ENCODE data around the gene MEGF9. TPM values are rescaled to one million over a fixed set of nuclear protein-coding genes. Genes with fewer than 3 reads are reported as not detected.

The MEGF9 gene
- total and polyA plus RNA-seq, 2 donors (not counting 1 experiment from before 2014, with no cell fraction given): 3.5 to 11.3 TPM

GRCh38 chr9:120611690-120612068, 102.6 kb downstream of the MEGF9 start:
- H3K4me3 ChIP-seq (ENCODE audit: control extremely low read depth in 1 of 5, extremely low read depth in 1 of 5, insufficient read depth in 1 of 5, low read depth in 2 of 5, low read length in 4 of 5): no peak overlapping the region
- Mint-ChIP-seq H3K9me3 (ENCODE audit: insufficient read depth) (no peaks in the 10 kb centered on the region), H3K4me3 (no peak overlapping the region), H3K27ac (no peak overlapping the region), H3K27me3 (no peaks in the 10 kb centered on the region), H3K4me1 (no peaks in the 10 kb centered on the region)
- no peak overlapping the region for H3K4me2 ChIP-seq (replicated peaks; ENCODE audit: low read depth, low read length, poor library complexity, severe bottlenecking)
- H3K79me2 ChIP-seq (ENCODE audit: control insufficient read depth, insufficient read depth, low read length): no peaks in the 10 kb centered on the region
- WGBS (ENCODE audit: insufficient coverage): no CpG with 5 or more reads among the region's 1 CpG
- no peak overlapping the region for H3K9ac ChIP-seq (ENCODE audit: low read length)
- H3K9me3 ChIP-seq (ENCODE audit: control extremely low read depth in 1 of 3, control insufficient read depth in 2 of 3, insufficient read depth in 1 of 3, low read length in 2 of 3): no peaks in the 10 kb centered on the region
- H3K27ac ChIP-seq (ENCODE audit: low read length in 2 of 2): no peak overlapping the region
- H2AFZ ChIP-seq (ENCODE audit: insufficient read depth, low read depth, low read length, poor library complexity, severe bottlenecking): no peak overlapping the region
- no peaks in the 10 kb centered on the region for H3K4me1 ChIP-seq (ENCODE audit: control insufficient read depth in 2 of 2, insufficient read depth in 2 of 2, low read length in 2 of 2)
- intact Hi-C loops (cut with micrococcal nuclease): no loop called here
- ATAC-seq (ENCODE audit: low read depth) (no peak), DNase-seq (no peak)
- CTCF ChIA-PET: interaction anchor here (0.6 kb wide), 1 partner anchor 1371 kb away, joined by 3 read pairs; no protein-coding TSS in a partner anchor
- H3K27me3 ChIP-seq (replicated peaks in 1 of 4; ENCODE audit: control extremely low read depth in 1 of 4, control insufficient read depth in 3 of 4, insufficient read depth in 4 of 4, low read length in 3 of 4): no peaks in the 10 kb centered on the region
- POLR2A ChIA-PET: no interaction called here
- no peaks in the 10 kb centered on the region for H4K20me1 ChIP-seq (ENCODE audit: control insufficient read depth, insufficient read depth, low read length, poor library complexity, severe bottlenecking)
- H3K36me3 ChIP-seq (replicated peaks in 1 of 2; ENCODE audit: control extremely low read depth in 1 of 2, control insufficient read depth in 1 of 2, extremely low read depth in 1 of 2, insufficient read depth in 2 of 2, low read length in 1 of 2): no peaks in the 10 kb centered on the region
- TF ChIP-seq EZH2 (IDR thresholded peaks at IDR 0.05; ENCODE audit: borderline replicate concordance, insufficient read depth, low read depth, low read length, poor library complexity, severe bottlenecking): no peak

- H2AFZ ChIP-seq (ENCODE audit: insufficient read depth, low read depth, low read length, poor library complexity, severe bottlenecking): no peak overlapping the region
- DNase-seq: no peak
Observed at GRCh38 chr9:120610975-120611689, 103.1 kb downstream of the MEGF9 start.

More at GRCh38 chr9:120610975-120611689, 103.1 kb downstream of the MEGF9 start:
- H3K27ac Mint-ChIP-seq: no peak overlapping the region
- H3K27me3 Mint-ChIP-seq: no peaks in the 10 kb centered on the region
- H3K4me1 ChIP-seq (ENCODE audit: control insufficient read depth in 2 of 2, insufficient read depth in 2 of 2, low read length in 2 of 2): no peaks in the 10 kb centered on the region
- no peak overlapping the region for H3K4me2 ChIP-seq (replicated peaks; ENCODE audit: low read depth, low read length, poor library complexity, severe bottlenecking)
- ChIA-PET POLR2A (no interaction called here), CTCF (interaction anchor here (0.6 kb wide), 1 partner anchor 1371 kb away, joined by 3 read pairs; no protein-coding TSS in a partner anchor)
- H3K36me3 ChIP-seq (replicated peaks in 1 of 2; ENCODE audit: control extremely low read depth in 1 of 2, control insufficient read depth in 1 of 2, extremely low read depth in 1 of 2, insufficient read depth in 2 of 2, low read length in 1 of 2): no peaks in the 10 kb centered on the region
- no peak overlapping the region for H3K9ac ChIP-seq (ENCODE audit: low read length)
- H3K9me3 ChIP-seq (ENCODE audit: control extremely low read depth in 1 of 3, control insufficient read depth in 2 of 3, insufficient read depth in 1 of 3, low read length in 2 of 3): no peaks in the 10 kb centered on the region
- H3K79me2 ChIP-seq (ENCODE audit: control insufficient read depth, insufficient read depth, low read length): no peaks in the 10 kb centered on the region
- no peak overlapping the region for H3K27ac ChIP-seq (ENCODE audit: low read length in 2 of 2)
- no peaks in the 10 kb centered on the region for H3K4me1 Mint-ChIP-seq
- no peaks in the 10 kb centered on the region for H3K9me3 Mint-ChIP-seq (ENCODE audit: insufficient read depth)
- no peak overlapping the region for H3K4me3 Mint-ChIP-seq
- intact Hi-C loops (cut with micrococcal nuclease): no loop called here
- TF ChIP-seq EZH2 (IDR thresholded peaks at IDR 0.05; ENCODE audit: borderline replicate concordance, insufficient read depth, low read depth, low read length, poor library complexity, severe bottlenecking) (no peak), CTCF (IDR thresholded peaks at IDR 0.05) (peak; percentile 16)
- no peaks in the 10 kb centered on the region for H3K27me3 ChIP-seq (replicated peaks in 1 of 4; ENCODE audit: control extremely low read depth in 1 of 4, control insufficient read depth in 3 of 4, insufficient read depth in 4 of 4, low read length in 3 of 4)
- H3K4me3 ChIP-seq (ENCODE audit: control extremely low read depth in 1 of 5, extremely low read depth in 1 of 5, insufficient read depth in 1 of 5, low read depth in 2 of 5, low read length in 4 of 5): no peak overlapping the region
- H4K20me1 ChIP-seq (ENCODE audit: control insufficient read depth, insufficient read depth, low read length, poor library complexity, severe bottlenecking): no peaks in the 10 kb centered on the region
- no peak for ATAC-seq (ENCODE audit: low read depth)
